HG03196 (cell line): ENCODE data around the gene KCNK5.

Experiments used
- ATAC-seq: cut with Tn5 transposase; IDR thresholded peaks from one replicate; pipeline ENCODE4 v1.9.1; 2021; ENCODE audit not compliant: unreplicated experiment

KCNK5 gene, protein sequence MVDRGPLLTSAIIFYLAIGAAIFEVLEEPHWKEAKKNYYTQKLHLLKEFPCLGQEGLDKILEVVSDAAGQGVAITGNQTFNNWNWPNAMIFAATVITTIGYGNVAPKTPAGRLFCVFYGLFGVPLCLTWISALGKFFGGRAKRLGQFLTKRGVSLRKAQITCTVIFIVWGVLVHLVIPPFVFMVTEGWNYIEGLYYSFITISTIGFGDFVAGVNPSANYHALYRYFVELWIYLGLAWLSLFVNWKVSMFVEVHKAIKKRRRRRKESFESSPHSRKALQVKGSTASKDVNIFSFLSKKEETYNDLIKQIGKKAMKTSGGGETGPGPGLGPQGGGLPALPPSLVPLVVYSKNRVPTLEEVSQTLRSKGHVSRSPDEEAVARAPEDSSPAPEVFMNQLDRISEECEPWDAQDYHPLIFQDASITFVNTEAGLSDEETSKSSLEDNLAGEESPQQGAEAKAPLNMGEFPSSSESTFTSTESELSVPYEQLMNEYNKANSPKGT

DNA sequence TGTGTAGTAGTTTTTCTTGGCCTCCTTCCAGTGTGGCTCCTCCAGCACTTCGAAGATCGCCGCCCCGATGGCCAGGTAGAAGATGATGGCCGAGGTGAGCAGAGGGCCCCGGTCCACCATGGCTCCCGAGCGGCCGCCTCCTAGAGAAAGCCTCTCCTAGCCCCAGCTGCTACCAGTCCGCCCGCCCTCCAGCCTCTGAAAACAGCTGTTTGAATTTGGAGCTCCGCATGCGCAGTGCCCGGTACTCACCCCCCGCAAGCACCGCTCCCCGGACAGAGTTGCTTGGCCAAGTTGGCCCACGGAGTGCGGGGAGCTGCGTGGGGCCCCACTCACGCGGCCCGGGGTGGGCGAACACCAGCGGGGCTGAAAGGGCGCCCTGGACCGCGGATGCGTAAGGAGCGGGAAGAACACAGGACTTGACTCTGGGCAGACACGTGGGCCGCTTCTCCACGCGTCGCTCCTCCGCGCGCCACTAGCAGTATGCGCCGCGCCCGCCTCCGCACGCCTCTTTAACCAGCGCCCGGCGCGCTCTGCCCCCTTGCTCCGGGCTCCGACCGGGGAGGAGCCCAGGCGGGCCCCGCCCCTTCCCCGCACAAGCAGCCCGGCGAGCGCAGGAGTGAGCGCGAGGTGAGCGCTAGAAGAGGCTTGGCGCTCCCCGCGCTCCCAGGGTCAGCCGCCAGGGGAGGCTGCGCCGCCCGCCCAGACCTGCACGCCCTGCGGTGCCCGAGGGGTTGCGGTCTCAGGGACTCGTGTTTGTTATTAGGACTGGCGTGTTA, at the start of gene KCNK5:
Gene KCNK5 (minus strand): TSS at position 484 of the 776 bp plus-strand sequence. CDS start 364 bp downstream, at position 120.
- ATAC-seq, result no peak

DNA sequence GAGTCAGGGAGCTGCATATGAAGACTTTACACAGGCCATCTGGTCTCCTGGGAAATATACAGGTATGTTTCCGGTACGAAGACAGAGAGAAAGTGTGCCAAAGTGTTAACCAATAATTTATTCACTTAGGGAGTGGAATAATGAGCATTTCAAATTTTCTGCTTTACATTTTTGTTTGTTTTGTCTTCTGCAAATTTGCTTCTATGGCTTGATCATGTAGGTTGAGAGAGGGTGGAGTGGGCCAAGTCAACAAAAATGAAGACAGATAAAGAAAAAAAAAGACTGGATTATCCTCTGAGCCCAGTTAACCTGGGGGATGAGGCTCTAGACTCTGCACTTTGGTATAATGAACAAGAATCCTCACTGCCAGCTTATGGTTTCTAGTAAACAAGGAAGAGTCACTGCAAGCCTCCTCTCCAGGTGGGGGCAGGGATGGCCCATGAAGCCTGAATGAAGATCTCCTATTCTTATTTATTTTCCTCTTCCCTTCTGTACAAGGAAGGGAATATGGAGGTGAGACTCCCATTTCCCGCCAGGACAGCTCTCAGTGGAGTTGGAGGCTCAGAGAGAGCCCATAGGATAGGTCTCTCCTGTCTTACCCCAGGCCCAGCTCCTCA, 47.2 kb upstream of the KCNK5 start:
- ATAC-seq, result no peak

- no peak for ATAC-seq
Observed at GRCh38 chr6:39274903-39275302, 45.6 kb upstream of the KCNK5 start.

DNA sequence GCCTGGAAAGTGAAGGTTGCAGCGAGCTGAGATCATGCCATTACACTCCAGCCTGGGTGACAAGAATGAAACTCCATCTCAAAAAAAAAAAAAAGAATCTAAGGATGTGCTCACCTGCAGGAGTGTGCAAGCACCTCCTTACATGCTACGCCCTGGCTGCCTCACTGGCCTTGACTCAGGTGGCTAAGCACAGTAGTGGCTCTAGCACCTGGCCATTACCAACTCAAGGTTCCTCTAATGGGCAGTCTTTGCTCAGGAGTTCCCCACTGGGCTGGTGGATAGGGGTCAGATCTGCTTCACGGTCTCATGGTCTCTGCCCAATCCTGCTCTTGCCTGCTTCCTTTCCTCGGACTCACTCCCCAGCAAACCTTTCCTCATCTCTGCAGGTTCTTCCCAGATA, 45.2 kb upstream of the KCNK5 start:
- ATAC-seq, result no peak

DNA sequence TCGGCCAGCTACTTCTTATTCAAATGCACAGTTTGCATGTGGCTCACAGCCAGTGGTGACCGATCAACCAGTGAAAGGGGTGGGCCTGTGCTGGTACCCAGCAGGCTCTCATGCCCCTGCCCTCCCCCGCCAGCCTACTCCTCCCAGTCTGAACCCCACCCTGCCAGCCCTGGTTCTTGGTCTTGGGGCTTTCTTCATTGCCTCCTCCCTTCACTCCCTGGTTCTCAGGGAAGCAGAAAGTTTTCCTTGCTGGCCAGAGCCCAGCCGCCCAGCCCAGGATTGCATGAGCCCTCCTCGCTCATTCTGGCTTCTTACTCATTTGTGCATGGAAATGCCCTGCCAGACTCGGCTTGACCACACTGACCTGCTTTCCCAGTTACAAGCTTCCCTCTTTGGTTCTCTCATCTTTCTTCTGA, 44.1 kb upstream of the KCNK5 start:
- ATAC-seq, result no peak

DNA sequence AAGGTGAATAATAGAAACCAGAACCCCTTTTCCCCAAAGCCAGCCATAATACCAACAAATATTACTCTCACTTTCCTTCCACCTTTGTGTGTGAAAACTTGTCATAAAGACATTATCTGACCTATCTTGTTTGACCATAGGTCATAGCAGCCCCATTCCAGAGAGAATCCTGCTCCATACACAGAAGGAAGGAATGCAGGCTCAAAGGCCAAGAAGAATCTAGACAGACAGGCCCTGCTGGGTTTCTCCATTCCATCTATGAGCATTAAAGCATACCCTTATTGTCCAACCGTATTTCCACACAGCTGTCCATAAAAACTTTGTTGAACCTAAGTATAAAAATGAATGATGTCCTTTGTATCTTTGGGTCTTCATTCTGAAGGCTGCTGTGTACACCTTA, 40.7 kb upstream of the KCNK5 start:
- no peak for ATAC-seq

DNA sequence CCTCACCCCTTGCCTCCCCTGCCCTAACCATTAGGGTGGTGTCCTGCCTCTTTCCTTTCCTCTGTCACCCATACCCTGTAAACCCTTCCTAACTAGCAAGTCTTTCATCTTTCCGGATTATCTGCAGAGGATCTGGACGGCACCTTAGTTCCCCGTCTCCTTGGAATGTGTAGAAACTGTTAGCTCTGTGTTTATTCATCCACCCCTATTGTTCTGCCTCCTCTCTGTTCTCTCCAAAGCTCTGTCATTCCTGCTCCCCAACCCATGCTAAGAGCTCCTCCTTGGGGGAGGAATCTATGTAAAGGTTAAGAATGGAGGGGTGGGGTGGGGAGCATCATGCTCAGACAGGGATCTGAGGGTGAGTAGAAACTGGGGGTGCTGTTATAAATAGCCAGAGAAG, 39.4 kb upstream of the KCNK5 start:
- no peak for ATAC-seq

- no peak for ATAC-seq
Observed at GRCh38 chr6:39268171-39268570, 38.9 kb upstream of the KCNK5 start.

GRCh38 chr6:39266782-39267355, 37.6 kb upstream of the KCNK5 start:
- no peak for ATAC-seq

DNA sequence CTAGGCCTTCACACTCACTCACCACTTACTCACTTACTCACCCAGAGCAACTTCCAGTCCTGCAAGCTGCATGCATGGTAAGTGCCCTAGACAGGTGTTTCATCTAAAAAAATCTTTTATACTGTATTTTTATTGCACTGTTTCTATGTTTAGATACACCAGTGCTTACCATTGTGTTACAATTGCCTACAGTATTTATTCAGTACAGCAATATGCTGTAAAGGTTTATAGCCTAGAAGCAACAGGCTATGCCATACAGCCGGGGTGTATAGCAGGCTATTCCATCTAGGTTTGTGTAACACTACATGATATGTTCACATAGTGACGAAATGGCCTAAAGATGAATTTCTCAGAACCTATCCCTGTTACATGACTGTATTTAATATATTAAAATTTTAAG, 37.1 kb upstream of the KCNK5 start:
- ATAC-seq, result no peak

DNA sequence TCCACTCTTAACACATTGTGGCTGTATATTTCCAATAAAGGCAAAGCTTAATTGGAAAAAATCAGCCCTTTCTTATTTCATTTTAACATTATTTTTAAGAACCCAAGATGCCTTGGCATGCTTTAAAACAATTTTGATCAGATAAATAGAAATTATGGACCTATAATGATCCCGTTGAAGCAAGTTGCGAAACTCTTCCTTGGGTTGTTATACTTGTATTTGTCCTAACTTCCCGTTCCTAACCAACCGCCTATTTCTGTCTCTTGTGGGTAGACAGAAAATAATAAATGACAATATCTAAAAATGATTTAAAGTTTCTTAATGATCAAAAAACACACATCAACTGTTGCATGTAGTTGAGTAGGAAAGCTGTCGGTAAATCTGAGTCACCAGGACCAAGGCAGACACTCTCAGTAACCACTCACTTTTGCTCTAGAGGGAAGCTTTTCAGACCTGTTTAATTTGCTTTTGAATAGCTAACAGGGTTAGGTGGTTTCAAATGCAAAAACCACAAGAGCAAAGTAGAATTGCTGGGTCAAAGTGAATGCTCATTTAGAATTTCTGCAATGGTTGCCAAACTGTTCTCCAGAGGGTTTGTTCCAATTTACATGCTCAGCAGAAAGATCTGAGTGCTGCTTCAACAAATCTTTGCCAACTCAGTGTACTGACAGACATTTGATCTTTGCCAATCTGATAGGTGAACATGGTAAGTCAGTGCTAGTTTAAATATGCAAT, 34.2 kb upstream of the KCNK5 start:
- ATAC-seq, result no peak

DNA sequence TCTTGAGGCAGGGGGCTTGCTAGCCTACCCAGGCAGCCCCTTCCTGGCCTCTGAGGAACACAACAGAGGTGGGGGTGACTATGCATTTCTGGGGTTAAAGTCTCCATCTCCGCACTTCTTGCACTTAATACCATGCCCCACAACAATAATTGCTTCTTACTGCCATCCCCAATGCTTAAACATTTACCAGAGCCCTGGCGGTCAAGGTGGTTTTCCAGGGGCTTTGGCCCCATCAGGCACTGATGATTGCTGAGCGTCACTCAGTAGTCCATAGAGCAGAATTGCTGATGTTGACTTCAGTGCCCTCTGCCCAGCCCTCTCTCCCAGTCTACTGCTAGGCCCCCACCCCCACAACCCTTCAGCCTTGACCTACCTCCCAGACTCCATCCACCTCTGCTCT, 32.5 kb upstream of the KCNK5 start:
- ATAC-seq, result no peak

GRCh38 chr6:39260953-39261352, 31.7 kb upstream of the KCNK5 start:
- no peak for ATAC-seq

GRCh38 chr6:39260456-39260855, 31.2 kb upstream of the KCNK5 start:
- no peak for ATAC-seq

DNA sequence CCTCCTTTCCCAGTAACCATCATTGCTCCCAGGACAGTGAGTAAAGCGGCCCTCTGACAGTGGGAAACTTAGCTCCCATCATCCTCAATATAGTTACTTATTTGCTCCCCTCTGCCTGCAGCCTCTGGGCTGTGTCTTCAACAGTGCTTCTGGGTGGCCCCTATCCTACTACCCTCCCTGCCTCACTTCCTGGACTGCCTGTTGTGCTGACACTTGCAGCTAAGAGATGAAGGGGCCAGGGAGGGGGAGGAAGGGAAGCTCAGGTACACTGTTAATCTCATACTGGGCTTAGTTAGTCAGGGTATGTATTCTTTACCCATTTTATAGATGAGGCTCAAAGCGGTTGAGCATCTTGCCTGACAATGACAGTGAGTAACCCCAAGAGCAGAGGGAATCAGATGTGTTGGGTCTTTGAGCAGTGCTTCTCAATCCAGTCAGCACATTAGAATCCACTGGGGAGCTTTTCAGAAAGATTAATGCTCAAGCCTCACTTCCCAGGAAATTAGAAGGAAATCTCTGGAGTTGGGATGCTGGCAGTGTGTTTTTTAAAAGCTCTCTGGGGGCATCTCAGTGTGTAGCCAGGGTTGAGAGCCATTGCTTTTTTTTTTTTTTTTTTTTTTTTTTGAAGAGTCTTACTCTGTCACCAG, 27.1 kb upstream of the KCNK5 start:
- ATAC-seq, result no peak

GRCh38 chr6:39254999-39255535, 25.8 kb upstream of the KCNK5 start:
- ATAC-seq, result no peak

GRCh38 chr6:39251406-39251805, 22.1 kb upstream of the KCNK5 start:
- no peak for ATAC-seq

DNA sequence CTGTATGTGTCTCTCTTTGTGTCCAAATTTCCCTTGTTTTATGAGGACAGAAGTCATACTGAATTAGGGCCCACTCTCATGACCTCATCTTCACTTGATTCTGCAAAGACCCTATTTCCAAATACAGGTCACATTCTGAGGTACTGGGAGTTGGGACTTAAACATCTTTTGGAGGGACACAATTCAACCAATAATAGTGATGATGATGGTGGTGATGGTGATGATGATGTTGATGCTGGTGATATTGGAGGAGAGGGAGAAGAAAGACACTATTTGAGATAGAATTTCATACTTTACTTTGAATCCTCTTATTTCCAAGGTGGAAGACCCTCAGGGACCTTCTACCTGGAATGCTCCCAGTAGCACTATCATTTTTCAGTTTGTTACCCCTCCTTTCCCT, 21.2 kb upstream of the KCNK5 start:
- no peak for ATAC-seq

- no peak for ATAC-seq
Observed at GRCh38 chr6:39249278-39249677, 20.0 kb upstream of the KCNK5 start.

DNA sequence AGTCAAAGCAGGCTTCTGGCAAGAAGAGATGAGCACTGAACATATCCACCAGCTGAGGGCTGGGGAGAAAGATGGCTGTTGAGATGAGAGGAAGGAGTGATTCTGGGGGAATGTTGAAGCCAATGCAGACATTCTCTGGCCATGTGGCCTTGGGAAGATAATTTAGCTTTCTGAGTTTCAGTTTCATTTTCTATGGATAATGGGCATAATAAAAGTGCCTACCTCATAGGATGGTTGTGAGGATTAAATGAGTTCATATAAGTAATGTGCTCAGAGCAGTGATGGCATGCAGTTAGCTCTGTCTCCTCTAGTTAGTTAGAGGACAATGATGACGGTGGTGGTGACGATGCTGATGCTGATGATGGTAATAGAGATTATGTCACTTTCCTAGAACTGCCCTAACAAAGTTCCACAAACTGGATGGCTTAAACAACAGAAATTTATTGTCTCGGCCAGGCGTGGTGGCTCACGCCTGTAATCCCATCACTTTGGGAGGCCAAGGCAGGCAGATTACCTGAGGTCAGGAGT, 18.5 kb upstream of the KCNK5 start:
- ATAC-seq, result no peak
